HEK293 (cell line): ENCODE results near the gene OPCML.

Source experiments
- CTCF ChIA-PET: fragments of 350-600 bp; formaldehyde crosslinking; extraction: SDS; loops from one replicate; lab custom pipeline; 2021; ENCODE audit warnings: antibody characterized with exemption; lab: Yijun Ruan, JAX
- POLR2A ChIA-PET: fragments of 300-600 bp; formaldehyde crosslinking; extraction: SDS; loops from one replicate; lab custom pipeline; 2020; ENCODE audit warnings: antibody characterized with exemption, inconsistent platforms; lab: Yijun Ruan, JAX
- H3K27ac ChIP-seq: fragments of 200-500 bp; sonication (Bioruptor generic); 2 replicates; pipeline ENCODE4 v1.5.1; 2014; ENCODE audit warnings: low read depth, low read length, control low read depth, inconsistent platforms; ENCODE audit errors: extremely low read depth
- H3K36me3 ChIP-seq, 2 experiments: fragments of 200-500 bp in 1 of 2; sonication (Bioruptor generic) in 1 of 2; 1 replicate in 1 of 2; 2 replicates in 1 of 2; pipeline ENCODE4 v1.5.1; 2014 to 2017; ENCODE audit warnings: inconsistent platforms in 2 of 2, low read length in 2 of 2; ENCODE audit not compliant: control insufficient read depth in 2 of 2, insufficient read depth in 1 of 2
- H3K4me1 ChIP-seq: fragments of 200-500 bp; sonication (Bioruptor generic); 2 replicates; pipeline ENCODE4 v1.5.1; 2014; ENCODE audit warnings: mild to moderate bottlenecking, low read length, inconsistent platforms; ENCODE audit not compliant: control insufficient read depth, insufficient read depth
- H3K4me3 ChIP-seq: 2 replicates; pipeline ENCODE4 v1.5.1; 2011; ENCODE audit warnings: low read depth, mild to moderate bottlenecking, control low read depth, low read length, moderate library complexity
- H3K9me3 ChIP-seq: fragments of 200-500 bp; sonication (Bioruptor generic); 2 replicates; pipeline ENCODE4 v1.5.1; 2014; ENCODE audit warnings: low read depth, low read length, inconsistent platforms; ENCODE audit not compliant: control insufficient read depth, insufficient read depth
- CTCF ChIP-seq: fragments of 450-650 bp; formaldehyde crosslinking; IDR thresholded peaks from 2 replicates; pipeline ENCODE4 v1.5.1; 2016; ENCODE audit warnings: missing biosample characterization, missing genetic modification characterization
- FEZF1 ChIP-seq: fragments of 450-650 bp; formaldehyde crosslinking; IDR thresholded peaks from 2 replicates; pipeline ENCODE4 v1.5.1; 2016; ENCODE audit warnings: missing biosample characterization, missing genetic modification characterization
- INSM2 ChIP-seq: fragments of 450-650 bp; formaldehyde crosslinking; IDR thresholded peaks from 2 replicates; pipeline ENCODE4 v1.5.1; 2016; ENCODE audit warnings: missing biosample characterization, missing genetic modification characterization
- PRDM1 ChIP-seq: fragments of 450-650 bp; formaldehyde crosslinking; IDR thresholded peaks from 2 replicates; pipeline ENCODE4; 2016; ENCODE audit warnings: missing biosample characterization, missing genetic modification characterization
- PRDM6 ChIP-seq: fragments of 450-650 bp; formaldehyde crosslinking; IDR thresholded peaks from 2 replicates; pipeline ENCODE4 v1.5.1; 2017; ENCODE audit warnings: missing biosample characterization, missing genetic modification characterization
- TSHZ1 ChIP-seq: fragments of 450-650 bp; formaldehyde crosslinking; IDR thresholded peaks from 2 replicates; pipeline ENCODE4 v1.5.1; 2016; ENCODE audit warnings: missing biosample characterization, missing genetic modification characterization, borderline replicate concordance
- ZFHX2 ChIP-seq: fragments of 450-650 bp; formaldehyde crosslinking; conservative IDR thresholded peaks from 2 replicates; pipeline ENCODE4 v1.5.1; 2016; ENCODE audit warnings: missing biosample characterization, missing genetic modification characterization
- ZFP3 ChIP-seq: fragments of 450-650 bp; formaldehyde crosslinking; IDR thresholded peaks from 2 replicates; pipeline ENCODE4 v1.5.1; 2016; ENCODE audit warnings: low read depth, missing biosample characterization, missing genetic modification characterization
- ZNF133 ChIP-seq: fragments of 450-650 bp; formaldehyde crosslinking; IDR thresholded peaks from 2 replicates; pipeline ENCODE4 v1.5.1; 2016; ENCODE audit warnings: missing biosample characterization, missing genetic modification characterization
- ZNF18 ChIP-seq: fragments of 450-650 bp; formaldehyde crosslinking; IDR thresholded peaks from 2 replicates; pipeline ENCODE4 v1.5.1; 2016; ENCODE audit warnings: missing biosample characterization, missing genetic modification characterization
- ZNF266 ChIP-seq: fragments of 450-650 bp; formaldehyde crosslinking; IDR thresholded peaks from 2 replicates; pipeline ENCODE4 v1.5.1; 2016; ENCODE audit warnings: missing biosample characterization, missing genetic modification characterization, low read depth
- ZNF366 ChIP-seq: fragments of 450-650 bp; formaldehyde crosslinking; conservative IDR thresholded peaks from 2 replicates; pipeline ENCODE4 v1.5.1; 2016; ENCODE audit warnings: missing biosample characterization, missing genetic modification characterization
- ZNF394 ChIP-seq: fragments of 450-650 bp; formaldehyde crosslinking; IDR thresholded peaks from 2 replicates; pipeline ENCODE4 v1.5.1; 2016; ENCODE audit warnings: missing biosample characterization, missing genetic modification characterization, mild to moderate bottlenecking, moderate library complexity, borderline replicate concordance
- ZNF658 ChIP-seq: fragments of 450-650 bp; formaldehyde crosslinking; IDR thresholded peaks from 2 replicates; pipeline ENCODE4; 2016; ENCODE audit warnings: missing biosample characterization, missing genetic modification characterization
- ZNF776 ChIP-seq: fragments of 450-650 bp; formaldehyde crosslinking; IDR thresholded peaks from 2 replicates; pipeline ENCODE4 v1.5.0; 2017; ENCODE audit warnings: missing biosample characterization, missing genetic modification characterization, borderline replicate concordance
- ZNF777 ChIP-seq: fragments of 450-650 bp; formaldehyde crosslinking; IDR thresholded peaks from 2 replicates; pipeline ENCODE4 v1.5.1; 2017; ENCODE audit warnings: missing biosample characterization, missing genetic modification characterization, borderline replicate concordance
- ZXDB ChIP-seq: fragments of 450-650 bp; formaldehyde crosslinking; IDR thresholded peaks from 2 replicates; pipeline ENCODE4 v1.5.1; 2016; ENCODE audit warnings: missing biosample characterization, missing genetic modification characterization

Gene OPCML

GRCh38 chr11:133361689-133361994, 170.7 kb downstream of the OPCML start (continued):
- TF ChIP-seq CTCF (tag by site-specific recombination) (no peak), ZNF777 (tag by site-specific recombination) (no peak), ZNF266 (tag by site-specific recombination) (no peak), ZNF366 (no peak), TSHZ1 (no peak), ZNF776 (no peak), ZNF18 (tag by site-specific recombination) (no peak), ZFHX2 (no peak), ZXDB (tag by site-specific recombination) (no peak), PRDM1 (tag by site-specific recombination) (no peak)

- H3K4me3 ChIP-seq, result no peak overlapping the region
- H3K4me1 ChIP-seq, result no peaks in the 10 kb centered on the region
- no peaks in the 10 kb centered on the region for H3K36me3 ChIP-seq
- CTCF ChIA-PET, result no interaction called here
- POLR2A ChIA-PET, result no interaction called here
- peak; percentile 59; the same call in 1 of the 2 replicates for TF ChIP-seq ZNF394
- TF ChIP-seq PRDM6, result no peak
- no peaks in the 10 kb centered on the region for H3K9me3 ChIP-seq
- H3K27ac ChIP-seq, result no peak overlapping the region
Observed at GRCh38 chr11:133360860-133361688, 171.2 kb downstream of the OPCML start.

- no peaks in the 10 kb centered on the region for H3K4me1 ChIP-seq
- H3K4me3 ChIP-seq, result no peak overlapping the region
- H3K27ac ChIP-seq, result no peak overlapping the region
- H3K36me3 ChIP-seq, result no peaks in the 10 kb centered on the region
- H3K9me3 ChIP-seq, result no peaks in the 10 kb centered on the region
- ChIA-PET CTCF (no interaction called here), POLR2A (no interaction called here)
- TF ChIP-seq ZNF658 (tag by site-specific recombination), result no peak
- no peak for TF ChIP-seq PRDM1 (tag by site-specific recombination)
- no peak for TF ChIP-seq ZNF133 (tag by site-specific recombination)
- no peak for TF ChIP-seq ZFP3 (tag by site-specific recombination)
- TF ChIP-seq INSM2 (tag by site-specific recombination), result no peak
- TF ChIP-seq FEZF1 (tag by site-specific recombination), result no peak
Observed at GRCh38 chr11:133355095-133355494, 177.2 kb downstream of the OPCML start.
